HEK293T (cell line): Measurements from ENCODE around the gene GAREM1.
"Not testable (repeated sequence)": the region's sequence is repeated elsewhere in the genome, so short reads cannot be mapped to it uniquely, and the experiment has no call there.

Experiments
- CTCF ChIA-PET: fragments of 350-600 bp; formaldehyde crosslinking; extraction: SDS; loops from one replicate; lab custom pipeline; 2021; ENCODE audit warnings: antibody characterized with exemption, inconsistent platforms; lab: Yijun Ruan, JAX
- POLR2A ChIA-PET: fragments of 350-600 bp; formaldehyde crosslinking; extraction: SDS; loops from one replicate; lab custom pipeline; 2020; ENCODE audit warnings: antibody characterized with exemption, inconsistent platforms; lab: Yijun Ruan, JAX
- DNase-seq: peaks from one replicate; pipeline ENCODE4 v3.0.0; 2012; ENCODE audit warnings: mixed read lengths; ENCODE audit errors: extremely low spot score
- ARNT ChIP-seq: fragments of 450-650 bp; IDR thresholded peaks from 2 replicates; pipeline ENCODE4 v1.6.1; 2017; ENCODE audit warnings: mild to moderate bottlenecking
- BHLHE40 ChIP-seq: fragments of 450-650 bp; IDR thresholded peaks from 2 replicates; pipeline ENCODE4 v1.6.1; 2016; ENCODE audit warnings: mild to moderate bottlenecking, moderate library complexity, borderline replicate concordance
- CTBP1 ChIP-seq: fragments of 450-650 bp; IDR thresholded peaks from 2 replicates; pipeline ENCODE4 v1.6.1; 2016; ENCODE audit warnings: borderline replicate concordance
- ELF4 ChIP-seq: fragments of 450-650 bp; IDR thresholded peaks from 2 replicates; pipeline ENCODE4 v1.6.1; 2017; ENCODE audit warnings: antibody characterized with exemption
- FOXA1 ChIP-seq: fragments of 450-650 bp; IDR thresholded peaks from 2 replicates; pipeline ENCODE4 v1.6.1; 2016; ENCODE audit warnings: mild to moderate bottlenecking
- FOXK2 ChIP-seq: fragments of 450-650 bp; IDR thresholded peaks from 2 replicates; pipeline ENCODE4 v1.6.1; 2016; ENCODE audit warnings: mild to moderate bottlenecking
- FOXM1 ChIP-seq: fragments of 450-650 bp; IDR thresholded peaks from 2 replicates; pipeline ENCODE4 v1.6.1; 2017; ENCODE audit warnings: mild to moderate bottlenecking, borderline replicate concordance
- HDGF ChIP-seq: fragments of 450-650 bp; IDR thresholded peaks from 2 replicates; pipeline ENCODE4 v1.6.1; 2017; ENCODE audit warnings: antibody characterized with exemption, borderline replicate concordance
- L3MBTL2 ChIP-seq: fragments of 450-650 bp; conservative IDR thresholded peaks from 2 replicates; pipeline ENCODE4 v1.6.1; 2016; ENCODE audit warnings: mild to moderate bottlenecking
- LEF1 ChIP-seq: fragments of 450-650 bp; IDR thresholded peaks from 2 replicates; pipeline ENCODE4 v1.6.1; 2017; ENCODE audit warnings: mild to moderate bottlenecking, borderline replicate concordance
- NFRKB ChIP-seq: fragments of 450-650 bp; IDR thresholded peaks from 2 replicates; pipeline ENCODE4 v1.6.1; 2016; ENCODE audit warnings: mild to moderate bottlenecking, moderate library complexity
- PKNOX1 ChIP-seq: fragments of 450-650 bp; IDR thresholded peaks from 2 replicates; pipeline ENCODE4 v1.6.1; 2016
- SP1 ChIP-seq: fragments of 450-650 bp; IDR thresholded peaks from 2 replicates; pipeline ENCODE4 v1.6.1; 2017
- SUZ12 ChIP-seq: fragments of 450-650 bp; IDR thresholded peaks from 2 replicates; pipeline ENCODE4 v1.6.1; 2016; ENCODE audit warnings: mild to moderate bottlenecking
- TARDBP ChIP-seq: fragments of 450-650 bp; IDR thresholded peaks from 2 replicates; pipeline ENCODE4 v1.6.1; 2016
- ZNF384 ChIP-seq: fragments of 450-650 bp; IDR thresholded peaks from 2 replicates; pipeline ENCODE4 v1.6.1; 2016

GAREM1 gene

DNA sequence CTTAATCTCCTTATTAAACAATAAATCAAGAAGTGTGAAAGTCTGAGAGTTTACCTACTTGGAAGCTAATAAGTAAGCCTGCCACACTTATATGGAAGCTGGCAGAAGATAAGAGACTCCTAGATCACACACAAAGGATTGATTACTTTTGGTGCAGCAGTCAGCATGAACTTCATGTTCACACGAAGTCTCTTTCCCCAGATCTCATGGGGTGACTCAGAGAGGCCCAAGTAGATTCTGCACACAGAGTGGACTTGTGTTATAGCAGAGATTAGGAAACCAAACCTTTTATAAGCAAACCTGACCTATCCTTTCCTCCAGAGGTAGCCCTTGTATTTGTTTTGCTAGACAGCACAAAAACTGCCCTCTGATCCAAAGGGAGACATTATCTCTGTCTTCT is 9.9 kb upstream of the GAREM1 start:
- ChIA-PET POLR2A (interaction anchor here (1.8 kb wide), 1 partner anchor 10 kb away, joined by 7 read pairs; the partner anchor contains the start of gene GAREM1), CTCF (interaction anchor here (0.6 to 1.5 kb wide), 2 partner anchors 10 to 69 kb away, joined by 3 to 4 read pairs; partner anchors contain the start of gene GAREM1)
- no peak for DNase-seq
- TF ChIP-seq CTBP1: no peak
- TF ChIP-seq BHLHE40: no peak
- TF ChIP-seq SP1: no peak
- TF ChIP-seq FOXA1: no peak
- TF ChIP-seq NFRKB: no peak
- no peak for TF ChIP-seq HDGF
- TF ChIP-seq SUZ12: no peak
- no peak for TF ChIP-seq FOXM1
- TF ChIP-seq L3MBTL2: no peak
- no peak for TF ChIP-seq FOXK2
- TF ChIP-seq LEF1: no peak
- no peak for TF ChIP-seq PKNOX1
- TF ChIP-seq ELF4: no peak
- TF ChIP-seq TARDBP: no peak
- TF ChIP-seq ARNT: no peak
- TF ChIP-seq ZNF384: no peak

GRCh38 chr18:32478807-32479206 is 8.1 kb upstream of the GAREM1 start:
- no peak for DNase-seq
- CTCF ChIA-PET: interaction anchor here (1.0 to 1.3 kb wide), 4 partner anchors 10 to 207 kb away, joined by 3 to 6 read pairs (median 4); no protein-coding TSS in a partner anchor
- POLR2A ChIA-PET: interaction anchor here (1.0 kb wide), 1 partner anchor 10 kb away, joined by 3 read pairs; no protein-coding TSS in a partner anchor
- TF ChIP-seq SUZ12 (no peak), FOXK2 (no peak), PKNOX1 (no peak), TARDBP (no peak), L3MBTL2 (no peak), CTBP1 (no peak), ARNT (no peak), FOXA1 (no peak), HDGF (no peak), SP1 (no peak), ZNF384 (no peak), BHLHE40 (no peak), LEF1 (no peak), FOXM1 (no peak), NFRKB (no peak), ELF4 (no peak)

DNA sequence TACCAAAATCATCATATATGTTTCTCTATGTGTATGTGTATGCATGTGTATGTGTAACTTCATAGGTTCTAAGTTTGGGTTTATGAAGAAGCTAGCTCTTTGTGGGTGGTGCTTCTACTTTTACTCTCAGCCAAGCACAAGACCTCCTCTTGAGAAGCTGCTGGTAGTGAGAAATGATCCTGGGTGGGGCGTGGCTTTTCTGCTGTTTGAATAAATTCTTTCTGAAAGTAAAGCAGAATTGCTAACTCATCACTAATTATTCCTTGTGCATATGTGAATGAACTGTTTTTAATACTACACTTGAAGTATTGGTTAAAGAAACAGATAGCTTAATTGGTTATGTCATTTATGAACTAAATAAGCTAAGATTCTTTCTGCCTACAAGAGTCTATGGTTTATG is 7.6 kb upstream of the GAREM1 start:
- ChIA-PET POLR2A (interaction anchor here (1.0 kb wide), 1 partner anchor 10 kb away, joined by 3 read pairs; no protein-coding TSS in a partner anchor), CTCF (interaction anchor here (1.0 to 1.3 kb wide), 4 partner anchors 9 to 206 kb away, joined by 3 to 6 read pairs (median 4); no protein-coding TSS in a partner anchor)
- TF ChIP-seq FOXK2: no peak
- no peak for TF ChIP-seq NFRKB
- no peak for TF ChIP-seq CTBP1
- no peak for TF ChIP-seq FOXM1
- TF ChIP-seq TARDBP: no peak
- no peak for TF ChIP-seq FOXA1
- TF ChIP-seq ZNF384: no peak
- TF ChIP-seq SP1: no peak
- no peak for TF ChIP-seq PKNOX1
- no peak for TF ChIP-seq SUZ12
- DNase-seq: no peak

DNA sequence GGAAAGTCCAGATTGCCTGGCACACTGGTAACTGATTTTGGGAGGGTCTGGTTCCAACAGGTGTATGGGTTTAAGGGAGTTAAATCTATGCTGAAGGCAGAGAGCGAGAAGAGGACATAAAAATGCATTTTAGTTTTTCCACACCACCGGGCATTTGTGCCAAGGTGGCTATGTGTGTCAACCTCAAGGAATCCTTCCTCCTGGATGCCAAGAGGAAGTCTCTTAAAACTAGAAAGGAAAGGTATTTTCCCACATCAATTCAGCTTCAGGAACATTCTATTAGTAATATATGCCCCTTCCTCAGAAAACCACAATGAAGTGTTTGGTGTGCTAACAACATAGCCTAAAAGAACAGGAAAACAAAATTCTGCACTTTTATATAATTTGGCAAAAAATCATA is 5.4 kb upstream of the GAREM1 start:
- CTCF ChIA-PET: no interaction called here
- POLR2A ChIA-PET: no interaction called here

GRCh38 chr18:32475069-32475468 is 4.4 kb upstream of the GAREM1 start:
- DNase-seq, POLR2A ChIA-PET: not testable (repeated sequence)
- CTCF ChIA-PET: interaction anchor here (0.8 to 1.7 kb wide), 3 partner anchors 22 to 203 kb away, joined by 3 to 5 read pairs (median 4); no protein-coding TSS in a partner anchor

More for the DNA sequence above, 5.4 kb upstream of the GAREM1 start:
- TF ChIP-seq ARNT: no peak
- no peak for TF ChIP-seq HDGF
- TF ChIP-seq FOXK2: no peak
- TF ChIP-seq LEF1: no peak
- no peak for TF ChIP-seq SP1
- TF ChIP-seq NFRKB: no peak
- DNase-seq: no peak

DNA sequence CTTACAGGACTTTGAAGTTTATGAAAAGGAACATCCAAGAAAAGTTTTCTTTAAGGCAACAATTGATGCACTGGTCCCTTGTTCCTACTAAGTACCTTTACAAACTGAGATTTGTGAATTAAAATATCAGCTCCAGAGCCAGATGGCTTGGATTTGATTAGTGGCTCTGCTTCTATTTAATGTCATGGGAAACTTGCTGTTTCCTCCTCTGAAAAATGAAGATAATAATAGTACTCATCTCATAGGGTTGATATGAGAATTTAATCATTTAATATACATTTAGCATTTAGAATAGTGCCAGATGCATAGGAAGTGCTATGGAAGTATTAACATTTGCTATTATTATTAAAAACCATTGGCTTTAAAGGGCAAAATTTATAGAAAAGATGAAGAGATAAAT is 2.6 kb upstream of the GAREM1 start:
- TF ChIP-seq FOXM1 (no peak), FOXK2 (no peak), FOXA1 (no peak), SUZ12 (no peak), ZNF384 (no peak), CTBP1 (no peak), TARDBP (no peak), BHLHE40 (no peak), PKNOX1 (no peak), HDGF (no peak), ARNT (no peak), SP1 (no peak), ELF4 (no peak), LEF1 (no peak)
- ChIA-PET CTCF (interaction anchor here (0.5 to 1.7 kb wide), 3 partner anchors 79 to 202 kb away, joined by 4 to 7 read pairs (median 4); no protein-coding TSS in a partner anchor), POLR2A (interaction anchor here (0.9 kb wide), 1 partner anchor 36 kb away, joined by 3 read pairs; no protein-coding TSS in a partner anchor)
- no peak for DNase-seq
